Stimulated activated CD8-positive, alpha-beta memory T cell treated with anti-CD3 and anti-CD28 coated beads, Interleukin-4, amount 100 ng/mL, for 4 hours (primary cell): ENCODE data around the gene RBBP8NL.

Source experiments
- DNase-seq, 2 donors: peaks; one replicate each; pipeline ENCODE4 v3.0.0-alpha.2; 2020; ENCODE audit warnings: low read depth in 2 of 2, low spot score in 1 of 2

RBBP8NL gene

GRCh38 chr20:62427172-62428001 is at the start of gene RBBP8NL:
RBBP8NL (minus strand) TSS chr20:62427539; CDS start chr20:62419647, 7,892 bp downstream.
- no peak for DNase-seq

GRCh38 chr20:62476056-62476838 is 48.9 kb upstream of the RBBP8NL start:
- no peak for DNase-seq

- DNase-seq, result no peak
These were observed 48.4 kb upstream of the RBBP8NL start, which contains the start of gene GATA5 for GRCh38 chr20:62475772-62476055. GATA5 (minus strand) TSS chr20:62475995; CDS start chr20:62475521, 474 bp downstream.

DNA sequence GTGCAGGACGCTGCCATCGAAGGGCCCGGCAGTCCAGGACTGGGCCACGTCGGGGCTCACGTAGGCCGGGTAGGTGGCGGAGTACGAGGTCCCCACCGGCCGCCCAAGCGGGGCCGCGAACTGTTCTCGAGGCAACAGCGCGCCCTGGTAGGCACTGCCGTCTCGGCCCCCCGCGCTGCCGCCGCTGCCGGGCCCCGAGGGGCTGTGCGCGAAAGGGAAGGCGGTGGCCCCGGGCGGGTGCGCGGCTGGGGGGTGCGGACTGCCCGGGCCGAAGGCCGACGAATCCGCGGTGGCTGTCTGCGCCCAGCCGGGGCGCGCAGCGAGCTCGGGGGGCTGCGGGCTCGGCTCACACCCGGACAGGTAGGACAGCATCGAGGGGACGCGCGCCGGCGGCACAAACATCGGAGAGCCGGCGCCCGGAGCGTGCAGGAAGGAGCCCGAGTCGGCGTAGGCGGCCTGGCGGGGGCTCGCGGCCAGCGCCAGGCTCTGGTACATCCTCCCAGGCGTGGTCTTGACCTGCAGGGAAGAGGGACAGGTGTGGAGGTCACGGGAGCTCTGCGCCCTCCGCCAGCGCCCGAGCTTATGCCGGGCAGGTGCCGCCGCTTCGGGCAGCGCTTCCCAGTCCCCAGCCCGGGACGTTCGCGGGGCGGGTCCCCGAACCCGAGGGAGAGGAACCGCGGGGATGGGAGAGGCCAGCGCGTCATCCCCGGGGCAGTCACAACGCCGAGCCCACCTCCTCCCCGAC is 47.9 kb upstream of the RBBP8NL start:
- DNase-seq, result no peak

- DNase-seq, result no peak
These were observed 47.3 kb upstream of the RBBP8NL start for GRCh38 chr20:62474604-62475026.

GRCh38 chr20:62473717-62474603 is 46.6 kb upstream of the RBBP8NL start:
- no peak for DNase-seq

GRCh38 chr20:62472941-62473585 is 45.7 kb upstream of the RBBP8NL start:
- no peak for DNase-seq

DNA sequence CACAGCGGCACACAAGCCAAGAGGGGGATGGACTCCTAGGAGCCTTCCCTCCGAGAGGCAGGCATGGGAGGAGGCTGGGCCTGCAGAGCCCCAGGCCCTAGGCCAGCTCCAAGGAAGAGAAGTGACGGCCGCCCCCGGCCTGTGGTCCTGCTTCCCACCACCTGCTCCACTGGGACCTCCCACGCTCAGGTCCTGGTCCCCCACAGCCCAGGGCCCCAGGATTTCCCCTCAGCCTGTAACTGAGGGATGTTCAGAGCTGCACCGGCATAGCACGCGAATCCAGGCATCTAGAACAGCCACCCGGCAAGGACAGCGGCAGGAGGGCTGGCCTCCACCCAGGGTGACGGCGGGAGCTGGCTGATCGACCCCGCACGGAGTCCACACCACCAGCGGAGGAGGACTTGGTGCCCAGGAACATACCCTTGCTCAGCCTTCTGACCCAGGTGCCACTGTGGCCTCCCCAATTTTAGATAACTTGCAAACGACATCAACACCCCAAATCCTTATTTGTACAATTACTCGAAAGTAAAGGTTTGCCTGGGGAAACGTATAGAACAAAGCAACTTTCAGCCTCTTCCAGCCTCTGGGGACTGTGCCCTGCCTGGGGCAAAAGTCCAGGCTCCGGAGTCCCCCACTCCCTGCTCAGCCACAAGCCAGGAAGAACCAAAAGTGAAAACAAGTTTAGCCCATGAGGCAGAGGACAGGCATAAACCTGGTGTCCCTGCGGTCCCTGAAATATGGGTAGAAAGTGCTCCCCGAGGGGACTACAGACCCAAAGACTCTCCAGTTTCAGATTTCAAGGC is 45.0 kb upstream of the RBBP8NL start:
- DNase-seq, result no peak

DNA sequence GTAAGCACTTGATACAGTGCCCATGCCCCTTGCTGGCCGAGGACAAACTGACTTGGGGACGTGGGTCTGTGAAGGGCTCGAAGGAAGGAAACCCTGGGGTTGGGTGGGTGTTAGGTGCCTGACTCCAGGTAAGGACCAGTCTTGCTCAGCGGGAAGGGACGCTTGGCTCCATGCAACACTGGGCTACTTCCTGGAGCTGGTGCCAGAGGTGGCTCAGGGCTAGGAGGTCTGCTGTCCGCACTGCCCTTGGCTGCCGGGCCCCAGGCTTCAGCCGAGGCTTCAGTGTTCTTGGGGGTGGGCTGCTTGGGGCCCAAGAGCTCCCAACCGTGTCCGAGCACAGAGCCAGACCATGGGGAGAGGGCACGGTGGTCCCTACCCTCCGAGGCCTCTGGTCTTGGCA is 43.1 kb upstream of the RBBP8NL start:
- no peak for DNase-seq

DNA sequence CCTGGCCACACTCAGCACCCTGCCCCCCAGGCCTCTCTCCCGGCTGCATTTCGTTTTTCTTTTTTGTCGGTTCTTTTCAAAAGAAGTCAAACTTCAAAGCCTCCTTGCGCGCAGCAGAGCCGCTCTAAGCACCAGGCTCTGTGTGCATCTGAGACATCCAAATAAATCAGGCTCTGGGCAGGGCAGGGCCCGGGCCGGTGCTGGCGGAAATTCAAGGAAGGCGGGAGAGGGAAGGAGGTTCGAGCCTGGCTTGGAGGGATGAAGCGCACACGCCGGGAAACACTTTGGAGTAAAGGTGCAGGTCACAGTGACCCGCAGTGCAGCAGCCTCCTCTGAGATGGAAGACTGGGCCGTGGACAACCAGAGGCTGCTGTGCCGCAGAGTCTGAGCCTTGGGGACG is 42.7 kb upstream of the RBBP8NL start:
- DNase-seq, result no peak

- DNase-seq, result no peak
These were observed 42.0 kb upstream of the RBBP8NL start for GRCh38 chr20:62469352-62469751.

DNA sequence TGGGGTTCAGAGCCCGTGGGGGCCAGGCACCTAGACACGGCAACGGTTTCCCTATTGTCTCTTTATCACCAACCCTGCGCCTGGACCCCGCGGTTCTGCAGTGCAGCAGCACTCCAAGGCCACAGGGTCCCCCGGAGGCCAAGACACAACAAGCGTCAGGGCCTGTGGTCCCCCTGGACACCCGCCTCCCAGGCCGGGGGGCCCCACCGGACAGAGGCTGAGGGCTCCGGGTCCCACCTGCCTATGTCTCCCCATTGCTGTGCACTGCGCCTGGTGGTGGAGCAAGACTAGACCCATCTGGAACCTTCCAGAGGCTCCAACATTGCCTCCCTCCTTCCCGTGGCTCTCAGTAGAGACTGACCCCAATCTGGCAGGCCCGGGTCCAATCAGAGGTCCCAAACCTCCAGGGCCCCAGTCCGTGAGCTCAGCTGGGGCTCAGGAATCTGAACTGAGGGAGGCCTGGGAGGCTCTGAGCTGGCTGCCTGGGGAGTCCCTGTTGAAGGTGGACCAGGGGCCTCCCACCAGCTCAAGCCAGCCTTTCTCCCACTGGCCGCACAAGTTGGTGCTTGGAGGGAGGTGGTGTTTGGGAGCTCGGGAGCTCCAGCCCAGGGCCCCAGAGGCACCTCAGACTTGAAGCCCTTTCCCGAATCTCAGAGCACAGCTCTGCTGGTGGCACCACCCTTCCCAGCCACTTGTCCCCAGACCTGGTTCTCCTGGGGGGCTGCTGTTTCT is 39.6 kb upstream of the RBBP8NL start:
- no peak for DNase-seq

DNA sequence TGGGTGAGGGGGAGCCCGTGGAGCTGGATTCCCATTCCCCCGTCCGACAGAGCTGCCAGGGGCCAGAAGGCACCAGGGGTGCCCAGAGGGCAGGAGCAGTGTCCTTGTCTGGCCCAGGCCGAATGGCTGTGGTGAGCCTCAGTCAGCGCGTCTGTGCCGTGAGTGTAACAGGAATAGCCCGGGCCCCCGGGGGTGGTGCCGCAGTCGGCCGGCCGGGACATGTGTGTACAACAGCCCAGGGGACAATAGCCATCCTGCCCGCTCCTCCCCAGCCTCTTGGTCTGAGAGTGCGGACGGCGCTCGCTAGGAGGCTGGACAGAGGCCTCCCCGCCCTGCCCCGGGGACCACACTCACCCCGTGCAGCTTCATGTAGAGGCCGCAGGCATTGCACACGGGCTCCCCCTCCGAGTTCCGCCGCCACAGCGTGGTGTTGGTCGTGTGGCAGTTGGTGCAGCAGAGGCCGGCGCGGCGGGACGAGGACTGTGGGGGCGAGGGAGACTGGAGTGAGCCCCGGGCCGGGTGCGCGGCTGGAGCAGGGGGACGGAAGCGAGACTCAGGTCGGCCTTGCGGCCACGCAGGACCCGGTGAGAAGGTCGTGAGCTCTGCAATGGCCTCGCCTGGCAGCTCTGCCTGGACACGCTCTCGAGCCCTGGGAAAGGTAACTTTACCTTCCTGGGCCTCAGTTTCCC is 38.9 kb upstream of the RBBP8NL start:
- no peak for DNase-seq

- DNase-seq, result no peak
These were observed 37.7 kb upstream of the RBBP8NL start for GRCh38 chr20:62464990-62465389.

GRCh38 chr20:62464425-62464770 is 37.1 kb upstream of the RBBP8NL start:
- no peak for DNase-seq

- no peak for DNase-seq
These were observed 36.5 kb upstream of the RBBP8NL start for GRCh38 chr20:62463651-62464424.

DNA sequence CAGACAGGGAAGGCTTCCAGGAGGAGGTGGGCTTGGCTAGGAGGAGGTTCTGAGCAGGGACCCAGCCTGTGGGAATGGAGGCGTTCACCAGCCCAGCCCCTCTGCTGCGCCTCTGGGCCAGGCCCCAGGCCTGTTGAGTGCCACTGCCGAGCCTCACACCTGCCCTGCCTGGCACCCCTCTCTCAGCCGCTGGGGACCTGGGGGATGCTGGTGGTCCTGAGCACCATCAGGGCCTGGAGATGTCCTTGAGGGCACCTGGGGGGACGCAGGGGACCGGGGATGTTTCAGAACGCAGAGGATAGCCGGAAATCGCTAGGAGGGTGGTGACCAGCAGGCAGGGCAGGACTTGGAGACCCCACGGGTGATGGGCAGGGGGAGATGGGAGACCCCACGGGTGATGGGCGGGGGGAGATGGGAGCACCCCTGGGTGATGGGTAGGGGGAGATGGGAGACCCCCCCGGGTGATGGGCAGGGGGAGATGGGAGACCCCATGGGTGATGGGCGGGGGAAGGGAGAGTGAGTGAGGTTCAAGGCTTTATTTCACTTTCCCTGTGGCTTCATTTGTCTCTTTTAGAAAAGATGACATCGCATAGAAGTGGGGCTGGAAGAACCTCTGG is 35.7 kb upstream of the RBBP8NL start:
- DNase-seq, result no peak
